Stimulated activated CD8-positive, alpha-beta memory T cell treated with anti-CD3 and anti-CD28 coated beads, Interleukin-7, amount 100 ng/mL, for 4 hours (primary cell): ENCODE results near the gene EDNRA.

Experiments
- DNase-seq, 2 donors: peaks; one replicate each; pipeline ENCODE4 v3.0.0-alpha.2; 2020; ENCODE audit warnings: low read depth in 2 of 2

Gene EDNRA

DNA sequence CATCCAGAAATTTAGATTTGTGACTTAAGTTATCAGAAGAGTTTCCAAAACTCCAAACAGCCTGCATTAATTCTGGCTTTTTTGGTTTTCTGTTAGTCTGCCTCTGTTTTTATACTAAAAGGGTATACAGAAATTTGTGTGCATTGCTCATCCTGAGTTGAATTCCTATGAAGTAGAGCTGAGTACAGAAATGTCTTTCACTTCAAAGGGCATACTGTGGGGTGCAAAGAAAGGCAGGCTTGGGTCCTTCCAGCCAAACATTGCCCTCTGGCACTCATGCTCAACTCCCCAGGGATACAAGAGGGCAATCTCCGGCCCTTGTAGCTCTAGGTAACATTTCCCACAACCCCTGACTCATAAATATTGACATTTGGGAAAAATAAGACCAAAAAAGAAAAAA lies 108.7 kb downstream of the EDNRA start:
- DNase-seq, result no peak

GRCh38 chr4:147590249-147590920 lies 109.5 kb downstream of the EDNRA start:
- no peak for DNase-seq

DNA sequence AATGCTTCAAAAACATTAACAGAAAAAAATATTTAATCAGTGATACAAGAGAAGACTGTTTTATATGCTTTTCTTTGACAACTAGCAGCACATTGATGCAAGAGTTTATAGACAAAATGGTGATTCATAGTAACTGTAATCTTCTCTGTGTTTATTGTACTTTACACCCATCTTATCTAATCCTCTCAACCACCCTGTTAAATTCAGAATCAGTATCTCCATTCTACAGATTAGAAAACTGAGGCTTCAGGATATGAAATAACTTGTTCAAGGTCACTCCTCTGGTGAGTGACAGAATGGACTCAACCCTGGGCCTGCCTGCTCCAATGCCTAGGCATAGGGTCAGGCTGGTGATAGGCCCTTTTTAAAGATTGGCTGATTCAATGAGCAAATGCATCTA lies 110.2 kb downstream of the EDNRA start:
- no peak for DNase-seq

GRCh38 chr4:147594107-147594506 lies 113.2 kb downstream of the EDNRA start:
- DNase-seq, result no peak
